Fibroblast of lung (primary cell): ENCODE measurements around the gene ADAMTS6. TPM values are rescaled to one million over a fixed set of nuclear protein-coding genes. Genes with fewer than 3 reads are reported as not detected.

Experiments used
- DNase-seq, 2 donors: peaks; one replicate each; pipeline versions ENCODE4 v3.0.0 to v3.0.0-alpha.2; 2010; ENCODE audit warnings: low read depth in 2 of 2
- H2AFZ ChIP-seq: 2 replicates; pipeline ENCODE4 v1.5.1; 2012; ENCODE audit warnings: low read length, control low read depth, inconsistent platforms
- H3K27ac ChIP-seq: 2 replicates; pipeline ENCODE4 v1.5.1; 2011; ENCODE audit warnings: low read length, control low read depth; ENCODE audit not compliant: insufficient read depth
- H3K27me3 ChIP-seq: 2 replicates; pipeline ENCODE4 v1.5.1; 2011; ENCODE audit warnings: mild to moderate bottlenecking, low read length; ENCODE audit not compliant: control insufficient read depth, insufficient read depth
- H3K36me3 ChIP-seq: 2 replicates; pipeline ENCODE4 v1.5.1; 2011; ENCODE audit warnings: low read length; ENCODE audit not compliant: control insufficient read depth, insufficient read depth
- H3K4me1 ChIP-seq: 2 replicates; pipeline ENCODE4 v1.5.1; 2011; ENCODE audit warnings: low read length; ENCODE audit not compliant: control insufficient read depth, insufficient read depth; ENCODE audit errors: extremely low read depth
- H3K4me2 ChIP-seq: 2 replicates; pipeline ENCODE4 v1.5.1; 2011; ENCODE audit warnings: low read length, control low read depth; ENCODE audit not compliant: insufficient read depth; ENCODE audit errors: extremely low read depth
- H3K4me3 ChIP-seq, 4 experiments: fragments of 200-600 bp in 1 of 4; sonication (generic) in 1 of 4; replicated peaks in 1 of 4; 2 replicates each; pipeline ENCODE4 v1.5.1; 2011 to 2016; ENCODE audit warnings: low read length in 4 of 4, low read depth in 3 of 4, mild to moderate bottlenecking in 3 of 4, control low read depth in 2 of 4, inconsistent platforms in 1 of 4, mixed read lengths in 1 of 4; ENCODE audit not compliant: insufficient read depth in 1 of 4; ENCODE audit errors: control extremely low read depth in 1 of 4
- H3K79me2 ChIP-seq: 2 replicates; pipeline ENCODE4 v1.5.1; 2012; ENCODE audit warnings: mild to moderate bottlenecking, low read length, inconsistent platforms; ENCODE audit not compliant: control insufficient read depth, insufficient read depth
- H3K9ac ChIP-seq: 2 replicates; pipeline ENCODE4 v1.5.1; 2011; ENCODE audit warnings: mild to moderate bottlenecking, low read length, control low read depth; ENCODE audit not compliant: insufficient read depth
- H3K9me3 ChIP-seq: 2 replicates; pipeline ENCODE4 v1.5.1; 2012; ENCODE audit warnings: low read depth, low read length; ENCODE audit not compliant: control insufficient read depth, insufficient read depth
- H4K20me1 ChIP-seq: 2 replicates; pipeline ENCODE4 v1.5.1; 2011; ENCODE audit warnings: low read length; ENCODE audit not compliant: control insufficient read depth, insufficient read depth; ENCODE audit errors: extremely low read depth
- EZH2 ChIP-seq: IDR thresholded peaks from 2 replicates; pipeline ENCODE4 v1.5.1; 2012; ENCODE audit warnings: low read length, control low read depth, mild to moderate bottlenecking; ENCODE audit errors: missing control alignments
- polyA plus RNA-seq, 2 donors: library from polyadenylated mRNA; depleted of rRNA in 1 of 2; stranded (reverse) in 1 of 2; unstranded in 1 of 2; fragments of >200 nt; gene quantifications; 2 replicates each; pipeline ENCODE4 v1.2.1, GENCODE V29; 2011 to 2012; ENCODE audit warnings: missing spikeins in 1 of 2
- total RNA-seq: library from RNA; depleted of rRNA; stranded (reverse); fragments of >200 nt; gene quantifications from 2 replicates; pipeline ENCODE4 v1.2.1, GENCODE V29; 2014
- TF ChIP-seq, protein P1 (sequence below), 2 donors: IDR thresholded peaks in 1 of 2; conservative IDR thresholded peaks in 1 of 2; 1 replicate in 1 of 2; 2 replicates in 1 of 2; pipeline ENCODE4 v1.5.1; 2011 to 2012; ENCODE audit warnings: low read length in 2 of 2, control low read depth in 1 of 2, inconsistent platforms in 1 of 2, low read depth in 1 of 2, mild to moderate bottlenecking in 1 of 2

The ADAMTS6 gene
- total and polyA plus RNA-seq, 2 donors (not counting 1 experiment from before 2014, with no cell fraction given): 7.5 to 45.2 TPM

DNA sequence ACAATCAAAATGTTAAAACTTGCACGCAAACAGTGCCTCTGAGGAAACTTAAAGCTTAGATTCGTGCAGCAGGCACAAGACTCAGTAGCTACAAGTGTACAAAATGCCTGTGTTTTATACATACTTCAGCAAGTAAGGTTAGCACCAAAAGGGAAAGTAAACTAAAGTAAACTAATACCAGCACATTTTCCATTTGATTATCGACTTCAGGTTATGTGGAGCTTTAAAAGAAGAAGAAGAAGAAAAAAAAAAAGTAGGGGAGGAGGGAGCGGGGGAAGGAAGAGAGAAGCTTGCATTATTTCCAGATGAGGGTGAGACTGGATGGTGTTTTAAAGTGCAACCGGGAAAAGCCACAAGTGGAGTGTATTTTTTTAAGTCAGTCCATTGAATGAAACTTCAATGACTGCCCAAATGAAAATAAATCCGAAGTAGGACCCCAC, 596 bp upstream of the ADAMTS6 start:
- H3K4me3 ChIP-seq: peak overlapping the region; percentile 41 to 84 (median 71)
- H3K27ac ChIP-seq: peak overlapping the region; percentile 81
- no peaks in the 10 kb centered on the region for H3K9me3 ChIP-seq
- no peaks in the 10 kb centered on the region for H3K36me3 ChIP-seq
- H4K20me1 ChIP-seq: no peaks in the 10 kb centered on the region
- H3K9ac ChIP-seq: peak overlapping the region; percentile 39
- H3K4me1 ChIP-seq: peaks cover 4% of the 10 kb centered on the region
- H3K27me3 ChIP-seq: no peaks in the 10 kb centered on the region
- TF ChIP-seq, protein P1, sequence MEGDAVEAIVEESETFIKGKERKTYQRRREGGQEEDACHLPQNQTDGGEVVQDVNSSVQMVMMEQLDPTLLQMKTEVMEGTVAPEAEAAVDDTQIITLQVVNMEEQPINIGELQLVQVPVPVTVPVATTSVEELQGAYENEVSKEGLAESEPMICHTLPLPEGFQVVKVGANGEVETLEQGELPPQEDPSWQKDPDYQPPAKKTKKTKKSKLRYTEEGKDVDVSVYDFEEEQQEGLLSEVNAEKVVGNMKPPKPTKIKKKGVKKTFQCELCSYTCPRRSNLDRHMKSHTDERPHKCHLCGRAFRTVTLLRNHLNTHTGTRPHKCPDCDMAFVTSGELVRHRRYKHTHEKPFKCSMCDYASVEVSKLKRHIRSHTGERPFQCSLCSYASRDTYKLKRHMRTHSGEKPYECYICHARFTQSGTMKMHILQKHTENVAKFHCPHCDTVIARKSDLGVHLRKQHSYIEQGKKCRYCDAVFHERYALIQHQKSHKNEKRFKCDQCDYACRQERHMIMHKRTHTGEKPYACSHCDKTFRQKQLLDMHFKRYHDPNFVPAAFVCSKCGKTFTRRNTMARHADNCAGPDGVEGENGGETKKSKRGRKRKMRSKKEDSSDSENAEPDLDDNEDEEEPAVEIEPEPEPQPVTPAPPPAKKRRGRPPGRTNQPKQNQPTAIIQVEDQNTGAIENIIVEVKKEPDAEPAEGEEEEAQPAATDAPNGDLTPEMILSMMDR (conservative IDR thresholded peaks at IDR 0.05 in 1 of 2, IDR thresholded peaks at IDR 0.05 in 1 of 2; ENCODE audit: low read depth in 1 of 2, low read length in 2 of 2): no peak
- TF ChIP-seq EZH2: no peak
- no peak overlapping the region for H2AFZ ChIP-seq
- peak overlapping the region; percentile 60 for H3K4me2 ChIP-seq
- DNase-seq: peak; percentile 72 to 74
- H3K79me2 ChIP-seq: peaks cover 34% of the 10 kb centered on the region

DNA sequence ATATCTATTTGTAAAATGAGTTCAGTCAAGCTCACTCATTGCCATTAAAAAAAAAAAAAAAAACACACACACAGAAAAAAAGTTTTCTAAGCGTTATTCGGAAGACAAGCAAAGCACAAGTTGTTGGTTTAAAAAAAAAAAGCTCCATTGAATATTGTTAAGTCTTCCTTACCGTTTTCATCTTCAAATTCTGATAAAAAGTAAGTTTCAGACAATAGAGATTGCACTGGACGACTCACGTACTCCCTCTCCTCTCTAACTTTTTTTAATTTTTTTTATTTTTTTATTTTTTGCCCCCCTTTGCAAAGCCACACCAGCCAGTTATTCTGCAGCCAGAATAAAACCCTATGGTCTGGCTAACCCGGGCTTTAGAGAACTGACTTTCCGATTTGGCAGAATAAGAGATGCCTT, 544 bp downstream of the ADAMTS6 start:
- no peaks in the 10 kb centered on the region for H4K20me1 ChIP-seq
- no peaks in the 10 kb centered on the region for H3K36me3 ChIP-seq
- TF ChIP-seq, protein P1 (conservative IDR thresholded peaks at IDR 0.05 in 1 of 2, IDR thresholded peaks at IDR 0.05 in 1 of 2; ENCODE audit: low read depth in 1 of 2, low read length in 2 of 2): no peak
- H3K27ac ChIP-seq: peak overlapping the region; percentile 81
- no peak overlapping the region for H2AFZ ChIP-seq
- peaks cover 4% of the 10 kb centered on the region for H3K4me1 ChIP-seq
- H3K4me3 ChIP-seq: peak overlapping the region; percentile 66 to 87 (median 78)
- peak overlapping the region; percentile 58 for H3K9ac ChIP-seq
- H3K9me3 ChIP-seq: no peaks in the 10 kb centered on the region
- H3K4me2 ChIP-seq: peak overlapping the region; percentile 60
- no peaks in the 10 kb centered on the region for H3K27me3 ChIP-seq
- peak; percentile 12 to 44 for DNase-seq
- H3K79me2 ChIP-seq: peaks cover 46% of the 10 kb centered on the region

DNA sequence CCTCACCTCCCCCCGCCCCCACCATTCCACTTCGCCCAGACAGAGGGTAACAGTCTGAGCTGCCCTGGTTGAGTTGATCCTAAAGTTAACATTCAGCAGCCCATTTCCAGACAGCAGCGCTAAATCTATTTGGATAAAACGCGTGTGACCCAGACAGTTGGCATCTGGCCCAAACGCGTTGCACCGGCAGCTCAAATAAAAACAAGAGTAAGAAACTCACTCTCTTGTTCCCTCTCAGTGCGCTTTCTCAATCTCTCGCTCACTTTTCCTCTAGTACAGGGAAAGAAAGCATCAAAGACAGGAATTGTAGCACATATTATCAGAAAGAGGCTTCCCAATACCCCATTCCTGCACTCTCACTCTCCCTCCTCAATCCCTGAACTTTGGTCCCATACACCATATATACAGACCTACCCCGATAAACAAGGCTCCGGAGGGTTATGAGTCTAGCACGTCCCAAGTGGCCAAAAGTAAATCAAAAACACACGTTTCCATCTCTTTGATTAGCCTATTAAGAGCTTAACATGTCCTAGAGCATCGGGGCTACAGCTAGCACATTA, 1.3 kb downstream of the ADAMTS6 start:
- DNase-seq: peak; percentile 87 to 91
- peak overlapping the region; percentile 66 to 87 (median 78) for H3K4me3 ChIP-seq
- no peaks in the 10 kb centered on the region for H3K36me3 ChIP-seq
- no peaks in the 10 kb centered on the region for H3K9me3 ChIP-seq
- no peaks in the 10 kb centered on the region for H3K27me3 ChIP-seq
- peak overlapping the region; percentile 58 for H3K9ac ChIP-seq
- peak overlapping the region; percentile 60 for H3K4me2 ChIP-seq
- H3K27ac ChIP-seq: peak overlapping the region; percentile 81
- no peaks in the 10 kb centered on the region for H4K20me1 ChIP-seq
- H3K79me2 ChIP-seq: peaks cover 51% of the 10 kb centered on the region
- peaks cover 4% of the 10 kb centered on the region for H3K4me1 ChIP-seq
- peak overlapping the region; percentile 75 for H2AFZ ChIP-seq
- TF ChIP-seq, protein P1 (conservative IDR thresholded peaks at IDR 0.05 in 1 of 2, IDR thresholded peaks at IDR 0.05 in 1 of 2; ENCODE audit: low read depth in 1 of 2, low read length in 2 of 2): no peak
- no peak for TF ChIP-seq EZH2
